Measurements from ENCODE around the gene WSB1.

GRCh38 chr17:27339198-27339835 is 45.4 kb downstream of the WSB1 start:
- TF ChIP-seq, protein P1, sequence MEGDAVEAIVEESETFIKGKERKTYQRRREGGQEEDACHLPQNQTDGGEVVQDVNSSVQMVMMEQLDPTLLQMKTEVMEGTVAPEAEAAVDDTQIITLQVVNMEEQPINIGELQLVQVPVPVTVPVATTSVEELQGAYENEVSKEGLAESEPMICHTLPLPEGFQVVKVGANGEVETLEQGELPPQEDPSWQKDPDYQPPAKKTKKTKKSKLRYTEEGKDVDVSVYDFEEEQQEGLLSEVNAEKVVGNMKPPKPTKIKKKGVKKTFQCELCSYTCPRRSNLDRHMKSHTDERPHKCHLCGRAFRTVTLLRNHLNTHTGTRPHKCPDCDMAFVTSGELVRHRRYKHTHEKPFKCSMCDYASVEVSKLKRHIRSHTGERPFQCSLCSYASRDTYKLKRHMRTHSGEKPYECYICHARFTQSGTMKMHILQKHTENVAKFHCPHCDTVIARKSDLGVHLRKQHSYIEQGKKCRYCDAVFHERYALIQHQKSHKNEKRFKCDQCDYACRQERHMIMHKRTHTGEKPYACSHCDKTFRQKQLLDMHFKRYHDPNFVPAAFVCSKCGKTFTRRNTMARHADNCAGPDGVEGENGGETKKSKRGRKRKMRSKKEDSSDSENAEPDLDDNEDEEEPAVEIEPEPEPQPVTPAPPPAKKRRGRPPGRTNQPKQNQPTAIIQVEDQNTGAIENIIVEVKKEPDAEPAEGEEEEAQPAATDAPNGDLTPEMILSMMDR (IDR thresholded peaks at IDR 0.05; ENCODE audit: low read depth, low read length, poor library complexity, severe bottlenecking), result no peak
- TF ChIP-seq EZH2phosphoT487 (IDR thresholded peaks at IDR 0.05; ENCODE audit: borderline replicate concordance, low read length), result no peak

All from DOHH2 (cell line).